ENCODE data around the gene IGHMBP2. TPM values are rescaled to one million over a fixed set of nuclear protein-coding genes. Genes with fewer than 3 reads are reported as not detected.
A peak's percentile ranks its signal among the peaks of the same experiment; 100 is the strongest.

IGHMBP2 gene
- total RNA-seq, 1 experiment from 2014 or later: 19.3 TPM

DNA sequence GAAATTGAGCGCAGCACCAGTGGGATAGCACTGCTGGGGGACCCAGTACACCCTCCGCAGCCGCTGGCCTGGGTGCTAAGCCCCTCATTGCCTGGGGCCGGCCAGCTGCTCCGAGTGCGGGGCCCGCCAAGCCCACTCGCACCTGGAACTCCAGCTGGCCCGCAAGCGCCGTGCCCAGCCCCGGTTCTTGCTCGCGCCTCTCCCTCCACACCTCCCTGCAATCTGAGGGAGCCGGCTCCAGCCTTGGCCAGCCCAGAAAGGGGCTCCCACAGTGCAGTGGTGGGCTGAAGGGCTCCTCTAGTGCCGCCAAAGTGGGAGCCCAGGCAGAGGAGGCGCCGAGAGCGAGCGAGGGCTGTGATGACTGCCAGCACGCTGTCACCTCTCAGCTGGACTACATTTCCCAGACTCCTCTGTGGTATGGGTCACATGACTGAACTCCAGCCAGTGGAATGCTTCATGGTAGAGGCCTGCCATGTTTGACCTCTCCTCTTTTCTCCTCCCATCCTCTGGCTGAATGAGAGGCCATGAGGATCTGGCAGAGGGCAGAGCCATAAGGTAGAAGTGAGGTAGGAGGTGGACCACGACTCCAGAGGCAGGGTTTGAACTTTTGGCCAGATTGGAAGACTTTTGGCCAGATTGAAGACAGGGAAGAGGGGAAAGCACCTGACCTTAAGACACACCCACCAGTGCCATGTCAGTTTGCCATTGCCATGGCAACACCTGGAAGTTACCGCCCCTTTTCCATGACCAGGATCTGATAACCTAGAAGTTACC, 70.9 kb downstream of the IGHMBP2 start:
- Histone ChIP-seq H2AFZ (ENCODE audit: low read depth, low read length, poor library complexity, severe bottlenecking) (peak overlapping the region; percentile 59), H3K9ac (ENCODE audit: low read length) (no peak overlapping the region), H3K79me2 (ENCODE audit: insufficient read depth, low read length) (no peaks in the 10 kb centered on the region), H3K4me2 (ENCODE audit: low read length) (peak overlapping the region; percentile 20; the same call in 1 of the 2 replicates), H3K4me1 (ENCODE audit: control insufficient read depth in 1 of 2, insufficient read depth in 2 of 2, low read length in 2 of 2) (peaks cover 0 to 5% of the 10 kb centered on the region in 2 experiments; a peak in 1 of 4 replicates), H3K27ac (ENCODE audit: low read depth, low read length) (no peak overlapping the region), H3K4me3 (replicated peaks in 1 of 2; ENCODE audit: low read depth in 1 of 2, low read length in 2 of 2) (no peak overlapping the region), H3K27me3 (ENCODE audit: insufficient read depth, low read length) (no peaks in the 10 kb centered on the region), H3K9me3 (ENCODE audit: control insufficient read depth in 1 of 2, insufficient read depth in 1 of 2, low read depth in 1 of 2, low read length in 2 of 2) (no peaks in the 10 kb centered on the region), H4K20me1 (ENCODE audit: insufficient read depth) (no peaks in the 10 kb centered on the region), H3K36me3 (ENCODE audit: control insufficient read depth in 1 of 2, insufficient read depth in 2 of 2, low read length in 2 of 2) (no peaks in the 10 kb centered on the region), H3K9me2 (ENCODE audit: insufficient read depth) (no peaks in the 10 kb centered on the region)
- ChIA-PET CTCF (no interaction called here), RAD21 (ENCODE audit: low non-redundant PET in 1 of 2, low total read pairs in 2 of 2, uncharacterized antibody in 2 of 2, unreplicated experiment in 2 of 2) (no interaction called here), POLR2A (no interaction called here)
- intact Hi-C loops (cut with micrococcal nuclease): no loop called here
- peak; percentile 77 for DNase-seq (ENCODE audit: low read depth, low spot score)
- TF ChIP-seq RAD21 (IDR thresholded peaks at IDR 0.05; ENCODE audit: low read depth) (no peak), SP1 (IDR thresholded peaks at IDR 0.05; ENCODE audit: low read depth) (no peak), POLR2AphosphoS5 (IDR thresholded peaks at IDR 0.05; ENCODE audit: low read depth, low read length) (no peak), YY1 (IDR thresholded peaks at IDR 0.05; ENCODE audit: extremely low read depth, insufficient replicate concordance, low read depth, low read length) (peak; percentile 87)
- peak; percentile 99 for ATAC-seq
- no TSS peak for BruUV-seq (replicated peaks)

DNA sequence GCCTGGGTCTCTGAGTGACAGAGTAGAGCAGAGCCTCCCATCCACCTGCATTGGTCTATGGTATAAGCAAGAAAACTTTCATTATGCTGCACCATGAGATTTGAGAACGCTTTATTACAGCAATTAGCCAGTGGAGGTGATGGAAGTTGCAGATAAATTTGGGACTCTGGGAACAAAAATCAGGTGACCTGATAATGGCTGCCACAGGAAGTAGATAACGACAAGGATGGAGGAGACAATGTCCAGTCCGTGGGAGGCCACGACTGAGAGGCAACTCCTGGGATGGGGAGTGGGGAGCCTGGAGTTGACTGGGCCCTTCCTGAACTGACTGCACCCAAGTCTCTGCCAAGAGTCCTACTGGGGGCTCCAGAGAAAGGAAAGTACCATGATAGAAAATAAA, 72.4 kb downstream of the IGHMBP2 start:
- Histone ChIP-seq H3K9me2 (ENCODE audit: insufficient read depth) (no peaks in the 10 kb centered on the region), H3K79me2 (ENCODE audit: insufficient read depth, low read length) (no peaks in the 10 kb centered on the region), H3K4me2 (ENCODE audit: low read length) (no peak overlapping the region), H4K20me1 (ENCODE audit: insufficient read depth) (no peaks in the 10 kb centered on the region), H3K9ac (ENCODE audit: low read length) (no peak overlapping the region), H3K27ac (ENCODE audit: low read depth, low read length) (no peak overlapping the region), H3K27me3 (ENCODE audit: insufficient read depth, low read length) (no peaks in the 10 kb centered on the region), H3K4me1 (ENCODE audit: control insufficient read depth in 1 of 2, insufficient read depth in 2 of 2, low read length in 2 of 2) (peaks cover 0 to 5% of the 10 kb centered on the region in 2 experiments; a peak in 1 of 4 replicates), H3K4me3 (replicated peaks in 1 of 2; ENCODE audit: low read depth in 1 of 2, low read length in 2 of 2) (no peak overlapping the region), H2AFZ (ENCODE audit: low read depth, low read length, poor library complexity, severe bottlenecking) (no peak overlapping the region), H3K9me3 (ENCODE audit: control insufficient read depth in 1 of 2, insufficient read depth in 1 of 2, low read depth in 1 of 2, low read length in 2 of 2) (no peaks in the 10 kb centered on the region), H3K36me3 (ENCODE audit: control insufficient read depth in 1 of 2, insufficient read depth in 2 of 2, low read length in 2 of 2) (no peaks in the 10 kb centered on the region)
- DNase-seq (ENCODE audit: low read depth, low spot score) (no peak), ATAC-seq (no peak)
- RAD21 ChIA-PET (ENCODE audit: low non-redundant PET in 1 of 2, low total read pairs in 2 of 2, uncharacterized antibody in 2 of 2, unreplicated experiment in 2 of 2): no interaction called here
- intact Hi-C loops (cut with micrococcal nuclease): no loop called here
- no TSS peak for BruUV-seq (replicated peaks)
- POLR2A ChIA-PET: no interaction called here
- CTCF ChIA-PET: no interaction called here
- TF ChIP-seq CBX3 (IDR thresholded peaks at IDR 0.05; ENCODE audit: low read depth): no peak
- no peak for TF ChIP-seq RAD21 (IDR thresholded peaks at IDR 0.05; ENCODE audit: low read depth)
- no peak for TF ChIP-seq ZFX (IDR thresholded peaks at IDR 0.05)
- TF ChIP-seq FOSL1 (IDR thresholded peaks at IDR 0.05; ENCODE audit: low read depth): no peak
- TF ChIP-seq SIN3A (IDR thresholded peaks at IDR 0.05; ENCODE audit: low read depth): no peak
- TF ChIP-seq TCF7L2 (IDR thresholded peaks at IDR 0.05; ENCODE audit: borderline replicate concordance, extremely low read depth, insufficient read depth, insufficient read length): no peak
- TF ChIP-seq, protein P1, sequence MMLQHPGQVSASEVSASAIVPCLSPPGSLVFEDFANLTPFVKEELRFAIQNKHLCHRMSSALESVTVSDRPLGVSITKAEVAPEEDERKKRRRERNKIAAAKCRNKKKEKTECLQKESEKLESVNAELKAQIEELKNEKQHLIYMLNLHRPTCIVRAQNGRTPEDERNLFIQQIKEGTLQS (IDR thresholded peaks at IDR 0.05): no peak
- TF ChIP-seq POLR2A (IDR thresholded peaks at IDR 0.05; ENCODE audit: borderline replicate concordance, extremely low read depth, insufficient read depth, insufficient read length): no peak
- no peak for TF ChIP-seq SRF (IDR thresholded peaks at IDR 0.05; ENCODE audit: low read depth)
- no peak for TF ChIP-seq JUND (IDR thresholded peaks at IDR 0.05)
- no peak for TF ChIP-seq EGR1 (IDR thresholded peaks at IDR 0.05; ENCODE audit: low read depth)
- TF ChIP-seq, protein P2, sequence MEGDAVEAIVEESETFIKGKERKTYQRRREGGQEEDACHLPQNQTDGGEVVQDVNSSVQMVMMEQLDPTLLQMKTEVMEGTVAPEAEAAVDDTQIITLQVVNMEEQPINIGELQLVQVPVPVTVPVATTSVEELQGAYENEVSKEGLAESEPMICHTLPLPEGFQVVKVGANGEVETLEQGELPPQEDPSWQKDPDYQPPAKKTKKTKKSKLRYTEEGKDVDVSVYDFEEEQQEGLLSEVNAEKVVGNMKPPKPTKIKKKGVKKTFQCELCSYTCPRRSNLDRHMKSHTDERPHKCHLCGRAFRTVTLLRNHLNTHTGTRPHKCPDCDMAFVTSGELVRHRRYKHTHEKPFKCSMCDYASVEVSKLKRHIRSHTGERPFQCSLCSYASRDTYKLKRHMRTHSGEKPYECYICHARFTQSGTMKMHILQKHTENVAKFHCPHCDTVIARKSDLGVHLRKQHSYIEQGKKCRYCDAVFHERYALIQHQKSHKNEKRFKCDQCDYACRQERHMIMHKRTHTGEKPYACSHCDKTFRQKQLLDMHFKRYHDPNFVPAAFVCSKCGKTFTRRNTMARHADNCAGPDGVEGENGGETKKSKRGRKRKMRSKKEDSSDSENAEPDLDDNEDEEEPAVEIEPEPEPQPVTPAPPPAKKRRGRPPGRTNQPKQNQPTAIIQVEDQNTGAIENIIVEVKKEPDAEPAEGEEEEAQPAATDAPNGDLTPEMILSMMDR (IDR thresholded peaks at IDR 0.05 in 2 of 3, conservative IDR thresholded peaks at IDR 0.05 in 1 of 3; ENCODE audit: borderline replicate concordance in 1 of 3, insufficient read depth in 1 of 3, low read depth in 2 of 3, low read length in 2 of 3): no peak
- TF ChIP-seq SP1 (IDR thresholded peaks at IDR 0.05; ENCODE audit: low read depth): no peak
- TF ChIP-seq EZH2 (IDR thresholded peaks at IDR 0.05): no peak
- TF ChIP-seq ZNF274 (IDR thresholded peaks at IDR 0.05; ENCODE audit: low read depth, low read length): no peak
- no peak for TF ChIP-seq EZH2phosphoT487 (IDR thresholded peaks at IDR 0.05; ENCODE audit: borderline replicate concordance)
- TF ChIP-seq POLR2AphosphoS5 (IDR thresholded peaks at IDR 0.05; ENCODE audit: low read depth, low read length): no peak
- TF ChIP-seq MAX (IDR thresholded peaks at IDR 0.05): no peak

All from HCT116 (cell line).